Stimulated activated CD8-positive, alpha-beta memory T cell treated with anti-CD3 and anti-CD28 coated beads, Interleukin-2, amount 100 ng/mL, for 1 hour (primary cell): ENCODE measurements around the gene ABCF1.
A peak's percentile ranks its signal among the peaks of the same experiment; 100 is the strongest.
"Not testable (repeated sequence)": the region's sequence is repeated elsewhere in the genome, so short reads cannot be mapped to it uniquely, and the experiment has no call there.

Experiments used
- DNase-seq, 2 donors: peaks; one replicate each; pipeline ENCODE4 v3.0.0-alpha.2; 2020; ENCODE audit warnings: low read depth in 2 of 2

The ABCF1 gene

GRCh38 chr6:30571075-30571761 lies at the start of gene ABCF1:
TSS of gene ABCF1 (plus strand) at chr6:30571442. CDS start at chr6:30571488, 46 bp downstream.
- DNase-seq, result peak; percentile 99

GRCh38 chr6:30521952-30522351 lies 49.3 kb upstream of the ABCF1 start:
- not testable (repeated sequence) for DNase-seq

GRCh38 chr6:30526444-30526843 lies 44.8 kb upstream of the ABCF1 start:
- not testable (repeated sequence) for DNase-seq

GRCh38 chr6:30529349-30529875 lies 41.8 kb upstream of the ABCF1 start:
- DNase-seq, result not testable (repeated sequence)

GRCh38 chr6:30530014-30530413 lies 41.2 kb upstream of the ABCF1 start:
- no peak for DNase-seq

- no peak for DNase-seq
Measured at GRCh38 chr6:30533460-30534294, 37.6 kb upstream of the ABCF1 start.

- no peak for DNase-seq
Measured at GRCh38 chr6:30537931-30538330, 33.3 kb upstream of the ABCF1 start.

- peak; percentile 68 to 72 for DNase-seq
Measured at GRCh38 chr6:30541515-30542403, 29.5 kb upstream of the ABCF1 start.

GRCh38 chr6:30542404-30542725 lies 28.9 kb upstream of the ABCF1 start:
- DNase-seq, result no peak

- no peak for DNase-seq
Measured at GRCh38 chr6:30542915-30543314, 28.3 kb upstream of the ABCF1 start.

- DNase-seq, result no peak
Measured at GRCh38 chr6:30543821-30544220, 27.4 kb upstream of the ABCF1 start.

- DNase-seq, result no peak
Measured at GRCh38 chr6:30544666-30545272, 26.5 kb upstream of the ABCF1 start.

GRCh38 chr6:30547454-30547853 lies 23.8 kb upstream of the ABCF1 start:
- no peak for DNase-seq

GRCh38 chr6:30548375-30548774 lies 22.9 kb upstream of the ABCF1 start:
- DNase-seq, result no peak

GRCh38 chr6:30554404-30554803 lies 16.8 kb upstream of the ABCF1 start:
- DNase-seq, result no peak

- no peak for DNase-seq
Measured at GRCh38 chr6:30554962-30555815, 16.1 kb upstream of the ABCF1 start.

- no peak for DNase-seq
Measured at GRCh38 chr6:30555816-30556065, 15.5 kb upstream of the ABCF1 start.

GRCh38 chr6:30556066-30556905 lies 15.0 kb upstream of the ABCF1 start, which contains the start of gene GNL1:
TSS of gene GNL1 (minus strand) at chr6:30556489. CDS start at chr6:30556203, 286 bp downstream.
- peak; percentile 95 to 99 for DNase-seq

GRCh38 chr6:30556906-30557682 lies 14.1 kb upstream of the ABCF1 start, which contains the start of gene PRR3:
TSS of gene PRR3 (plus strand) at chr6:30557295. CDS start at chr6:30557345, 50 bp downstream.
- DNase-seq, result peak; percentile 68 to 72
